Measurements from ENCODE around the gene FBXL3.

- no peak for TF ChIP-seq EZH2 (IDR thresholded peaks at IDR 0.05; ENCODE audit: borderline replicate concordance, low read depth, low read length, poor library complexity, severe bottlenecking)
- TF ChIP-seq CTCF (conservative IDR thresholded peaks at IDR 0.05; ENCODE audit: low read depth, low read length): no peak
These were observed 6.9 kb upstream of the FBXL3 start for GRCh38 chr13:77033717-77034302.
